Stimulated activated CD4-positive, alpha-beta T cell treated with anti-CD3 and anti-CD28 coated beads, Interleukin-15, amount 100 ng/mL, for 24 hours (primary cell): ENCODE data around the gene ADH1A.
"Not testable (repeated sequence)": the region's sequence is repeated elsewhere in the genome, so short reads cannot be mapped to it uniquely, and the experiment has no call there.

ENCODE experiments used
- DNase-seq: peaks from one replicate; pipeline ENCODE4 v3.0.0-alpha.2; 2020

ADH1A gene

GRCh38 chr4:99276417-99276816 lies 14.4 kb downstream of the ADH1A start:
- DNase-seq = no peak

GRCh38 chr4:99275885-99276284 lies 14.9 kb downstream of the ADH1A start:
- DNase-seq = no peak

GRCh38 chr4:99275050-99275449 lies 15.7 kb downstream of the ADH1A start:
- no peak for DNase-seq

GRCh38 chr4:99273704-99274103 lies 17.1 kb downstream of the ADH1A start:
- DNase-seq = no peak

- no peak for DNase-seq
These were observed 25.9 kb downstream of the ADH1A start for GRCh38 chr4:99264927-99265326.

GRCh38 chr4:99252746-99253145 lies 38.0 kb downstream of the ADH1A start:
- no peak for DNase-seq

GRCh38 chr4:99248714-99249113 lies 42.1 kb downstream of the ADH1A start:
- DNase-seq = no peak

- no peak for DNase-seq
These were observed 54.8 kb downstream of the ADH1A start for GRCh38 chr4:99235955-99236354.

- DNase-seq = no peak
These were observed 56.3 kb downstream of the ADH1A start for GRCh38 chr4:99234331-99235010.

- not testable (repeated sequence) for DNase-seq
These were observed 57.4 kb downstream of the ADH1A start for GRCh38 chr4:99233397-99233796.

GRCh38 chr4:99228706-99229105 lies 62.1 kb downstream of the ADH1A start:
- DNase-seq = not testable (repeated sequence)

- not testable (repeated sequence) for DNase-seq
These were observed 63.1 kb downstream of the ADH1A start for GRCh38 chr4:99227646-99228045.
